WERI-Rb-1 (cell line): ENCODE results near the gene AGPAT3.
"Not testable (repeated sequence)": the region's sequence is repeated elsewhere in the genome, so short reads cannot be mapped to it uniquely, and the experiment has no call there.

Source experiments
- DNase-seq: peaks from one replicate; pipeline ENCODE4 v3.0.0-alpha.2; 2020
- H3K27ac ChIP-seq: fragments of 250-450 bp; sonication (Bioruptor Pico); 2 replicates; pipeline ENCODE4 v1.5.1; 2020; ENCODE audit warnings: mild to moderate bottlenecking, moderate library complexity
- H3K27me3 ChIP-seq: fragments of 250-450 bp; sonication (Bioruptor Pico); 2 replicates; pipeline ENCODE4 v1.5.1; 2021; ENCODE audit warnings: mild to moderate bottlenecking, low read depth, moderate library complexity; ENCODE audit not compliant: insufficient read depth, severe bottlenecking
- H3K36me3 ChIP-seq: fragments of 250-450 bp; sonication (Bioruptor Pico); 2 replicates; pipeline ENCODE4 v1.5.1; 2020; ENCODE audit warnings: mild to moderate bottlenecking, moderate library complexity
- H3K4me3 ChIP-seq: 2 replicates; pipeline ENCODE4 v1.5.1; 2011; ENCODE audit warnings: low read depth, mild to moderate bottlenecking, control low read depth, low read length
- H3K9me3 ChIP-seq: fragments of 250-450 bp; sonication (Bioruptor Pico); 2 replicates; pipeline ENCODE4 v1.5.1; 2021; ENCODE audit warnings: mild to moderate bottlenecking, moderate library complexity; ENCODE audit not compliant: severe bottlenecking
- TF ChIP-seq, protein P1 (sequence below): IDR thresholded peaks from 2 replicates; pipeline ENCODE4 v1.5.1; 2011; ENCODE audit warnings: low read depth, mild to moderate bottlenecking, control low read depth, inconsistent platforms, low read length

The AGPAT3 gene

DNA sequence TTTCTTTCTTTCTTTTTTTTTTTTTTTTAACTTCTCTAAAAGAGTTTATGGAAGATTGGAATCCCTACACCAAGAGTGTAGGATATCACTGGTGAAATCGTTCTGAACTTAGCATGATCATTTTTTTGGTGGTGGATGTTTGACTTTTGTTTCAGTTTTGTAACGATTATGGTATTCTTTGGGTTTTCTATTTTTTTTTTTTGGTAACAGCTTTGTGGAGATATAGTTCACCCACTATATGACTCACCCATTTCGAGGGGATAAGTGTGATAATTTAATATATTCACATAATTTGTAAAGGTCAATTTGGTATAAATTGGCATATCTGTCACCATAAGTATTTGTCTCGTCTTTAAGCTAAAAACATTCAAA lies 29.2 kb downstream of the AGPAT3 start:
- H3K36me3 ChIP-seq: peaks cover 23% of the 10 kb centered on the region
- no peaks in the 10 kb centered on the region for H3K27me3 ChIP-seq
- H3K9me3 ChIP-seq: peaks cover 5% of the 10 kb centered on the region
- no peak overlapping the region for H3K27ac ChIP-seq
- DNase-seq: no peak
- H3K4me3 ChIP-seq: no peak overlapping the region
- TF ChIP-seq, protein P1, sequence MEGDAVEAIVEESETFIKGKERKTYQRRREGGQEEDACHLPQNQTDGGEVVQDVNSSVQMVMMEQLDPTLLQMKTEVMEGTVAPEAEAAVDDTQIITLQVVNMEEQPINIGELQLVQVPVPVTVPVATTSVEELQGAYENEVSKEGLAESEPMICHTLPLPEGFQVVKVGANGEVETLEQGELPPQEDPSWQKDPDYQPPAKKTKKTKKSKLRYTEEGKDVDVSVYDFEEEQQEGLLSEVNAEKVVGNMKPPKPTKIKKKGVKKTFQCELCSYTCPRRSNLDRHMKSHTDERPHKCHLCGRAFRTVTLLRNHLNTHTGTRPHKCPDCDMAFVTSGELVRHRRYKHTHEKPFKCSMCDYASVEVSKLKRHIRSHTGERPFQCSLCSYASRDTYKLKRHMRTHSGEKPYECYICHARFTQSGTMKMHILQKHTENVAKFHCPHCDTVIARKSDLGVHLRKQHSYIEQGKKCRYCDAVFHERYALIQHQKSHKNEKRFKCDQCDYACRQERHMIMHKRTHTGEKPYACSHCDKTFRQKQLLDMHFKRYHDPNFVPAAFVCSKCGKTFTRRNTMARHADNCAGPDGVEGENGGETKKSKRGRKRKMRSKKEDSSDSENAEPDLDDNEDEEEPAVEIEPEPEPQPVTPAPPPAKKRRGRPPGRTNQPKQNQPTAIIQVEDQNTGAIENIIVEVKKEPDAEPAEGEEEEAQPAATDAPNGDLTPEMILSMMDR: no peak

GRCh38 chr21:43895196-43895595 lies 30.2 kb downstream of the AGPAT3 start:
- no peak for DNase-seq
- H3K27ac ChIP-seq: no peak overlapping the region
- no peaks in the 10 kb centered on the region for H3K27me3 ChIP-seq
- TF ChIP-seq, protein P1: no peak
- H3K36me3 ChIP-seq: peaks cover 22% of the 10 kb centered on the region
- H3K4me3 ChIP-seq: no peak overlapping the region
- peaks cover 5% of the 10 kb centered on the region for H3K9me3 ChIP-seq

DNA sequence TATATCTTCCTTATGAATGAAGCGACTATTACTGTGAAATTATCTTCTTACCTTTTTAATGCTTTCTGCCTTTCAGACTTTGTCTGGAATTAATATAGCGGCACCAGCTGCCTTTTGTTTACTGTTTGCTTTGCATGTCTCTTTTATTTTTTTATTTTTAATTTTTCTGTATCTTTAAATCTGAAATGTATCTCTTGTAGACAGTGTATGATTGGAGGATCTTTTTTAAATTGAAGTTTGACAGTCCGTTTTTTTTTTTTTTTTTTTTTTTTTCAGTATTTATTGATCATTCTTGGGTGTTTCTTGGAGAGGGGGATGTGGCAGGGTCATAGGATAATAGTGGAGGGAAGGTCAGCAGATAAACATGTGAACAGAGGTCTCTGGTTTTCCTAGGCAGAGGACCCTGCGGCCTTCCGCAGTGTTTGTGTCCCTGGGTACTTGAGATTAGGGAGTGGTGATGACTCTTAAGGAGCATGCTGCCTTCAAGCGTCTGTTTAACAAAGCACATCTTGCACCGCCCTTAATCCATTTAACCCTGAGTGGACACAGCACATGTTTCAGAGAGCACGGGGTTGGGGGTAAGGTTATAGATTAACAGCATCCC lies 31.8 kb downstream of the AGPAT3 start:
- DNase-seq, H3K9me3 ChIP-seq, H3K27ac ChIP-seq, H3K27me3 ChIP-seq, H3K4me3 ChIP-seq: not testable (repeated sequence)
- H3K36me3 ChIP-seq: peaks cover 17% of the 10 kb centered on the region

GRCh38 chr21:43899307-43900077 lies 34.5 kb downstream of the AGPAT3 start:
- no peaks in the 10 kb centered on the region for H3K27me3 ChIP-seq
- peaks cover 2% of the 10 kb centered on the region for H3K9me3 ChIP-seq
- peaks cover 13% of the 10 kb centered on the region for H3K36me3 ChIP-seq
- DNase-seq: no peak
- TF ChIP-seq, protein P1: no peak
- no peak overlapping the region for H3K27ac ChIP-seq
- H3K4me3 ChIP-seq: no peak overlapping the region

GRCh38 chr21:43900078-43900385 lies 35.0 kb downstream of the AGPAT3 start:
- TF ChIP-seq, protein P1: no peak
- DNase-seq: no peak
- Histone ChIP-seq H3K27ac (no peak overlapping the region), H3K9me3 (peaks cover 2% of the 10 kb centered on the region), H3K36me3 (peaks cover 13% of the 10 kb centered on the region), H3K27me3 (no peaks in the 10 kb centered on the region), H3K4me3 (no peak overlapping the region)

DNA sequence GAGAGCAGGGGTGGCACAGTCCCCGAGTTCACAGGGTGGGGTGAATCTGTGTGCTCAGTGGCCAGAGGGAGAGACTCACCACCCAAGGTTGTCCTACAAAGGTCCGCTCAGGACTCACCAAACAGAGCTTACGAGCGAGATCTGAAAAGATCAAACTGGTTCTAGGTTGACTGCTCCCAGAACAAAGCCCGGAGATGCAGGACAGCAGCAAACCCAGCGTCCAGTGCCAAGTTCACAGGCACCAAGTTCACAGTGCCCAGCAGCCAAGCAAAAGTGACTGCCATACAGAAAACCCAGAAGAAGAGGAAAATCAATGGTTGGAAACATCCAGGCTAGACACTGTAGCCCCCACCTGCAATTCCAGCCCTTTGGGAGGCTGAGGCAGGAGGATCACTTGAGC lies 35.7 kb downstream of the AGPAT3 start:
- no peak for DNase-seq
- H3K9me3 ChIP-seq: peaks cover 2% of the 10 kb centered on the region
- TF ChIP-seq, protein P1: no peak
- H3K36me3 ChIP-seq: peaks cover 13% of the 10 kb centered on the region
- H3K4me3 ChIP-seq: no peak overlapping the region
- no peak overlapping the region for H3K27ac ChIP-seq
- no peaks in the 10 kb centered on the region for H3K27me3 ChIP-seq
